ENCODE results near the gene TTC16.

DNA sequence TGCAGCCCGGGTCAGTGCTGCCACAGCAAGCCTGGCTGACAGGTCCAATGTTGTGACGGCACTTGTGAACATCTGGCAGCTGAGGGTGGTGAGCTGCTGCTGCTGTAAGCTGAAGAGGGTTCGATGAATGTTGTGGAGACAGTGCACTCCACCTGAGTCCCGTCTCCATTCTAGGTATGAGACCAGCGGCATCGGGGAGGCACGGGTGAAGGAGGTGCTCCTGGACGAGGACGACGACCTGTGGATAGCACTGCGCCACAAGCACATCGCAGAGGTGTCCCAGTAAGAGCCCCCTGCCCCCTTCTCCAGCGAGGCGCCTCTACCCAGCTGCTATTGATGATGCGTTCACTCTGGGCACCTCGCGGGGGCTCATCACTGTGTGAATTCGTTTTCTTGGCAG lies 48.0 kb upstream of the TTC16 start:
- TF ChIP-seq, protein P1, sequence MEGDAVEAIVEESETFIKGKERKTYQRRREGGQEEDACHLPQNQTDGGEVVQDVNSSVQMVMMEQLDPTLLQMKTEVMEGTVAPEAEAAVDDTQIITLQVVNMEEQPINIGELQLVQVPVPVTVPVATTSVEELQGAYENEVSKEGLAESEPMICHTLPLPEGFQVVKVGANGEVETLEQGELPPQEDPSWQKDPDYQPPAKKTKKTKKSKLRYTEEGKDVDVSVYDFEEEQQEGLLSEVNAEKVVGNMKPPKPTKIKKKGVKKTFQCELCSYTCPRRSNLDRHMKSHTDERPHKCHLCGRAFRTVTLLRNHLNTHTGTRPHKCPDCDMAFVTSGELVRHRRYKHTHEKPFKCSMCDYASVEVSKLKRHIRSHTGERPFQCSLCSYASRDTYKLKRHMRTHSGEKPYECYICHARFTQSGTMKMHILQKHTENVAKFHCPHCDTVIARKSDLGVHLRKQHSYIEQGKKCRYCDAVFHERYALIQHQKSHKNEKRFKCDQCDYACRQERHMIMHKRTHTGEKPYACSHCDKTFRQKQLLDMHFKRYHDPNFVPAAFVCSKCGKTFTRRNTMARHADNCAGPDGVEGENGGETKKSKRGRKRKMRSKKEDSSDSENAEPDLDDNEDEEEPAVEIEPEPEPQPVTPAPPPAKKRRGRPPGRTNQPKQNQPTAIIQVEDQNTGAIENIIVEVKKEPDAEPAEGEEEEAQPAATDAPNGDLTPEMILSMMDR (IDR thresholded peaks at IDR 0.05) = no peak
- TF ChIP-seq POLR2A (IDR thresholded peaks at IDR 0.05) = no peak
